ENCODE data around the gene ERI3.
A peak's percentile ranks its signal among the peaks of the same experiment; 100 is the strongest.

DNA sequence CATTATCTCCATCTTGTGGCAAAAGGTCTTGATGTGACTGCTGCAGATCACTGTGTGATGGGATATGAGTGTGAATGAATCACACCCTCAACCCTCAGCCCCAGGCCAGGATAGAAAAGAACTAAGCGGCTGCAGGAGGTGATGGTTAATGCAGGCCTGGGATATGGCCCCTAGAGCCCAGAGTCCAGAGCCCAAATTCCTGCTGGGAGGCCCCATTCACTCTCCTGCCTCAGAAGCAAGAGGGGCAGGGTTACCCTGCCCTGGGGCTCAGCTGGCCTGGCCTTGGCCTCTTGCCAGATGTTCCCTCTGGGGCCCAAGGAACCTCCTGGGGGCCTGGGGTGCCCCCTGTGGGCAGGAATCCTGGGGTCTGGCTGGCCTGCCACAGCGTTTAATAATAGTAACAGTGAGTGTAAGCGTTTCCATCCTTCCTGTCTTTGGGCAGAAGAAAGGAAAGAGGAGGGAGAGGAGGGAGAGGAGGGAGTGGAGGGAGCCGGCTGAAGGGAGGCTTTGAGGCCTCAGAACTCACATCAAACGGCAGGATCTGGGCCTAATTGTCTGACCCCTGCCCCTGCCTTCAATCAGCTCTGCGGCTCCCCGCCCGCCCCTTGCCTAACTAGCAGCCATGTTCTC, 115.6 kb downstream of the ERI3 start:
- TF ChIP-seq POLR2A (IDR thresholded peaks at IDR 0.05; ENCODE audit: low read depth, low read length), result no peak
- TF ChIP-seq, protein P1, sequence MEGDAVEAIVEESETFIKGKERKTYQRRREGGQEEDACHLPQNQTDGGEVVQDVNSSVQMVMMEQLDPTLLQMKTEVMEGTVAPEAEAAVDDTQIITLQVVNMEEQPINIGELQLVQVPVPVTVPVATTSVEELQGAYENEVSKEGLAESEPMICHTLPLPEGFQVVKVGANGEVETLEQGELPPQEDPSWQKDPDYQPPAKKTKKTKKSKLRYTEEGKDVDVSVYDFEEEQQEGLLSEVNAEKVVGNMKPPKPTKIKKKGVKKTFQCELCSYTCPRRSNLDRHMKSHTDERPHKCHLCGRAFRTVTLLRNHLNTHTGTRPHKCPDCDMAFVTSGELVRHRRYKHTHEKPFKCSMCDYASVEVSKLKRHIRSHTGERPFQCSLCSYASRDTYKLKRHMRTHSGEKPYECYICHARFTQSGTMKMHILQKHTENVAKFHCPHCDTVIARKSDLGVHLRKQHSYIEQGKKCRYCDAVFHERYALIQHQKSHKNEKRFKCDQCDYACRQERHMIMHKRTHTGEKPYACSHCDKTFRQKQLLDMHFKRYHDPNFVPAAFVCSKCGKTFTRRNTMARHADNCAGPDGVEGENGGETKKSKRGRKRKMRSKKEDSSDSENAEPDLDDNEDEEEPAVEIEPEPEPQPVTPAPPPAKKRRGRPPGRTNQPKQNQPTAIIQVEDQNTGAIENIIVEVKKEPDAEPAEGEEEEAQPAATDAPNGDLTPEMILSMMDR (IDR thresholded peaks at IDR 0.05; ENCODE audit: extremely low read depth in 1 of 2, insufficient read depth in 1 of 2, low read depth in 1 of 2, low read length in 2 of 2), result peak in 1 of 2 donors; percentile 10
- no peak for TF ChIP-seq POLR2AphosphoS5 (IDR thresholded peaks at IDR 0.05; ENCODE audit: insufficient read depth, low read depth, low read length)
- peak; percentile 26 for TF ChIP-seq GATA2 (IDR thresholded peaks at IDR 0.05; ENCODE audit: insufficient read depth, insufficient read length, low read depth, low read length)
- TF ChIP-seq EZH2 (IDR thresholded peaks at IDR 0.05; ENCODE audit: borderline replicate concordance, low read depth, low read length, severe bottlenecking), result no peak
- TF ChIP-seq JUN (IDR thresholded peaks at IDR 0.05; ENCODE audit: borderline replicate concordance, insufficient read depth, insufficient read length, low read depth), result no peak

All from endothelial cell of umbilical vein (primary cell).